ENCODE results near the gene GON7.

DNA sequence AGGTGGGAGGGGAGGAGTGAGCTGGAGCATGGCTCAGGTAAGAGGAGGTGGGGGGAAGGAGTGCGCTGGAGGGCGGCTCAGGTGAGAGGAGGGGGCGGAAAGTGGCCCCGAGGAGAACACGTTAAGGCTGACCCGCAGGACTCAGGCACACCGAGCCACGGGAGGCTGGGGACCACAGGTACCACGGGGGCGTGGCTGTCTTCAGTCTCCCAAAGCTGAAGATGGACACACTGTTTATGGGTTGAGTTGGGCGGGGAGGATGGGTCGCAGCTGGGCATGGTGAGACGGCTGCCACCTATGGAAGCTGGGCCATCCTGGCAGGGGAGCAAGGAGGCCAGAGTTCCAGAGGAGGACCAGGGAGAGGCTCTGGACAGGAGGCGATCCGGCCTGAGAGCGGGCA, 23.7 kb upstream of the GON7 start:
- TF ChIP-seq, protein P1, sequence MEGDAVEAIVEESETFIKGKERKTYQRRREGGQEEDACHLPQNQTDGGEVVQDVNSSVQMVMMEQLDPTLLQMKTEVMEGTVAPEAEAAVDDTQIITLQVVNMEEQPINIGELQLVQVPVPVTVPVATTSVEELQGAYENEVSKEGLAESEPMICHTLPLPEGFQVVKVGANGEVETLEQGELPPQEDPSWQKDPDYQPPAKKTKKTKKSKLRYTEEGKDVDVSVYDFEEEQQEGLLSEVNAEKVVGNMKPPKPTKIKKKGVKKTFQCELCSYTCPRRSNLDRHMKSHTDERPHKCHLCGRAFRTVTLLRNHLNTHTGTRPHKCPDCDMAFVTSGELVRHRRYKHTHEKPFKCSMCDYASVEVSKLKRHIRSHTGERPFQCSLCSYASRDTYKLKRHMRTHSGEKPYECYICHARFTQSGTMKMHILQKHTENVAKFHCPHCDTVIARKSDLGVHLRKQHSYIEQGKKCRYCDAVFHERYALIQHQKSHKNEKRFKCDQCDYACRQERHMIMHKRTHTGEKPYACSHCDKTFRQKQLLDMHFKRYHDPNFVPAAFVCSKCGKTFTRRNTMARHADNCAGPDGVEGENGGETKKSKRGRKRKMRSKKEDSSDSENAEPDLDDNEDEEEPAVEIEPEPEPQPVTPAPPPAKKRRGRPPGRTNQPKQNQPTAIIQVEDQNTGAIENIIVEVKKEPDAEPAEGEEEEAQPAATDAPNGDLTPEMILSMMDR (IDR thresholded peaks at IDR 0.05; ENCODE audit: low read depth, low read length), result no peak
- TF ChIP-seq POLR2A (IDR thresholded peaks at IDR 0.05; ENCODE audit: extremely low read depth, insufficient read length), result no peak
